WTC11 (cell line): ENCODE measurements around the gene SKIC8.

Source experiments
- SP1 ChIP-seq: sonication (generic); formaldehyde crosslinking; conservative IDR thresholded peaks from 2 replicates; pipeline ENCODE4 v1.8.1; 2022; ENCODE audit warnings: missing genetic modification reagents
- TF ChIP-seq, protein P1 (sequence below): sonication (generic); formaldehyde crosslinking; IDR thresholded peaks from 2 replicates; pipeline ENCODE4 v1.8.0; 2022; ENCODE audit warnings: mild to moderate bottlenecking, missing genetic modification reagents
- TF ChIP-seq, protein P2 (sequence below): sonication (generic); formaldehyde crosslinking; IDR thresholded peaks from 2 replicates; pipeline ENCODE4 v1.8.0; 2022; ENCODE audit warnings: mild to moderate bottlenecking, missing genetic modification reagents
- TF ChIP-seq, protein P3 (sequence below): sonication (generic); formaldehyde crosslinking; IDR thresholded peaks from 2 replicates; pipeline ENCODE4 v1.8.0; 2023; ENCODE audit warnings: missing genetic modification reagents, mild to moderate bottlenecking, borderline replicate concordance
- TF ChIP-seq, protein P4 (sequence below): fragments of 200-600 bp; IDR thresholded peaks from 2 replicates; pipeline ENCODE4 v1.8.0; 2022; ENCODE audit warnings: antibody characterized with exemption

DNA sequence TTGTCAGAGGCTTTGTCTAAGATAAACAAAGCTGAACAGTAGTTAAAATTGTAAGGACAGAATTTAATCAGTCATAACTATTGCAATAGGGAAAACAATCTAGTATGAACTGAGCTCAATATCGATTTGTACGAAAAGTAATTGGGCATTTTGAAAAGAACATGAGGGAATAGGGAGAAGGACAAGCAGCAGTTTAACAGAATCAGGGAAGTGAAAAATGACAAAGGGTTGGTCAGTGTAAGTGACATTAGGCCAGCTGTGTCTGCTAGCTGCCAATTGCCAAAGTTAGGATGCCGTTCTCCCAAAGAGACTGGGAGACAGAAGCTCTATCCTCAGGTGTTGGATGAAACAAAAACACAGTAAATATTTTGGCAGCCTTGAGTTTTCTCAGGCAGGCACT, 38.3 kb downstream of the SKIC8 start:
- TF ChIP-seq, protein P1, sequence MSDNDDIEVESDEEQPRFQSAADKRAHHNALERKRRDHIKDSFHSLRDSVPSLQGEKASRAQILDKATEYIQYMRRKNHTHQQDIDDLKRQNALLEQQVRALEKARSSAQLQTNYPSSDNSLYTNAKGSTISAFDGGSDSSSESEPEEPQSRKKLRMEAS (CRISPR knock-in tag): no peak
- TF ChIP-seq, protein P2, sequence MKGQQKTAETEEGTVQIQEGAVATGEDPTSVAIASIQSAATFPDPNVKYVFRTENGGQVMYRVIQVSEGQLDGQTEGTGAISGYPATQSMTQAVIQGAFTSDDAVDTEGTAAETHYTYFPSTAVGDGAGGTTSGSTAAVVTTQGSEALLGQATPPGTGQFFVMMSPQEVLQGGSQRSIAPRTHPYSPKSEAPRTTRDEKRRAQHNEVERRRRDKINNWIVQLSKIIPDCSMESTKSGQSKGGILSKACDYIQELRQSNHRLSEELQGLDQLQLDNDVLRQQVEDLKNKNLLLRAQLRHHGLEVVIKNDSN (CRISPR knock-in tag): no peak
- no peak for TF ChIP-seq SP1
- TF ChIP-seq, protein P3, sequence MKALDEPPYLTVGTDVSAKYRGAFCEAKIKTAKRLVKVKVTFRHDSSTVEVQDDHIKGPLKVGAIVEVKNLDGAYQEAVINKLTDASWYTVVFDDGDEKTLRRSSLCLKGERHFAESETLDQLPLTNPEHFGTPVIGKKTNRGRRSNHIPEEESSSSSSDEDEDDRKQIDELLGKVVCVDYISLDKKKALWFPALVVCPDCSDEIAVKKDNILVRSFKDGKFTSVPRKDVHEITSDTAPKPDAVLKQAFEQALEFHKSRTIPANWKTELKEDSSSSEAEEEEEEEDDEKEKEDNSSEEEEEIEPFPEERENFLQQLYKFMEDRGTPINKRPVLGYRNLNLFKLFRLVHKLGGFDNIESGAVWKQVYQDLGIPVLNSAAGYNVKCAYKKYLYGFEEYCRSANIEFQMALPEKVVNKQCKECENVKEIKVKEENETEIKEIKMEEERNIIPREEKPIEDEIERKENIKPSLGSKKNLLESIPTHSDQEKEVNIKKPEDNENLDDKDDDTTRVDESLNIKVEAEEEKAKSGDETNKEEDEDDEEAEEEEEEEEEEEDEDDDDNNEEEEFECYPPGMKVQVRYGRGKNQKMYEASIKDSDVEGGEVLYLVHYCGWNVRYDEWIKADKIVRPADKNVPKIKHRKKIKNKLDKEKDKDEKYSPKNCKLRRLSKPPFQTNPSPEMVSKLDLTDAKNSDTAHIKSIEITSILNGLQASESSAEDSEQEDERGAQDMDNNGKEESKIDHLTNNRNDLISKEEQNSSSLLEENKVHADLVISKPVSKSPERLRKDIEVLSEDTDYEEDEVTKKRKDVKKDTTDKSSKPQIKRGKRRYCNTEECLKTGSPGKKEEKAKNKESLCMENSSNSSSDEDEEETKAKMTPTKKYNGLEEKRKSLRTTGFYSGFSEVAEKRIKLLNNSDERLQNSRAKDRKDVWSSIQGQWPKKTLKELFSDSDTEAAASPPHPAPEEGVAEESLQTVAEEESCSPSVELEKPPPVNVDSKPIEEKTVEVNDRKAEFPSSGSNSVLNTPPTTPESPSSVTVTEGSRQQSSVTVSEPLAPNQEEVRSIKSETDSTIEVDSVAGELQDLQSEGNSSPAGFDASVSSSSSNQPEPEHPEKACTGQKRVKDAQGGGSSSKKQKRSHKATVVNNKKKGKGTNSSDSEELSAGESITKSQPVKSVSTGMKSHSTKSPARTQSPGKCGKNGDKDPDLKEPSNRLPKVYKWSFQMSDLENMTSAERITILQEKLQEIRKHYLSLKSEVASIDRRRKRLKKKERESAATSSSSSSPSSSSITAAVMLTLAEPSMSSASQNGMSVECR (CRISPR knock-in tag): no peak
- TF ChIP-seq, protein P4, sequence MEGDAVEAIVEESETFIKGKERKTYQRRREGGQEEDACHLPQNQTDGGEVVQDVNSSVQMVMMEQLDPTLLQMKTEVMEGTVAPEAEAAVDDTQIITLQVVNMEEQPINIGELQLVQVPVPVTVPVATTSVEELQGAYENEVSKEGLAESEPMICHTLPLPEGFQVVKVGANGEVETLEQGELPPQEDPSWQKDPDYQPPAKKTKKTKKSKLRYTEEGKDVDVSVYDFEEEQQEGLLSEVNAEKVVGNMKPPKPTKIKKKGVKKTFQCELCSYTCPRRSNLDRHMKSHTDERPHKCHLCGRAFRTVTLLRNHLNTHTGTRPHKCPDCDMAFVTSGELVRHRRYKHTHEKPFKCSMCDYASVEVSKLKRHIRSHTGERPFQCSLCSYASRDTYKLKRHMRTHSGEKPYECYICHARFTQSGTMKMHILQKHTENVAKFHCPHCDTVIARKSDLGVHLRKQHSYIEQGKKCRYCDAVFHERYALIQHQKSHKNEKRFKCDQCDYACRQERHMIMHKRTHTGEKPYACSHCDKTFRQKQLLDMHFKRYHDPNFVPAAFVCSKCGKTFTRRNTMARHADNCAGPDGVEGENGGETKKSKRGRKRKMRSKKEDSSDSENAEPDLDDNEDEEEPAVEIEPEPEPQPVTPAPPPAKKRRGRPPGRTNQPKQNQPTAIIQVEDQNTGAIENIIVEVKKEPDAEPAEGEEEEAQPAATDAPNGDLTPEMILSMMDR: no peak
